Right atrium auricular region (tissue), 2 donors: Measurements from ENCODE around the gene KIF3B. TPM values are rescaled to one million over a fixed set of nuclear protein-coding genes. Genes with fewer than 3 reads are reported as not detected.
"Not testable (repeated sequence)": the region's sequence is repeated elsewhere in the genome, so short reads cannot be mapped to it uniquely, and the experiment has no call there.

ENCODE experiments used
- DNase-seq: peaks from one replicate; pipeline ENCODE4 v3.0.0-alpha.2; 2019; ENCODE audit warnings: low spot score
- H3K27ac ChIP-seq, 2 donors: fragments of 200-600 bp; sonication (generic); 1 replicate in 1 of 2; 2 replicates in 1 of 2; pipeline ENCODE4 v1.5.1; 2016 to 2019
- H3K27me3 ChIP-seq, 2 donors: fragments of 200-600 bp; sonication (generic); one replicate each; pipeline versions ENCODE4 v1.5.1 to v1.6.0; 2017 to 2019
- H3K36me3 ChIP-seq: fragments of 200-600 bp; sonication (generic); one replicate; pipeline ENCODE4 v1.5.1; 2016
- H3K4me1 ChIP-seq, 2 donors: fragments of 200-600 bp; sonication (generic); one replicate each; pipeline versions ENCODE4 v1.5.1 to v1.6.0; 2017 to 2019
- H3K4me3 ChIP-seq, 2 donors: fragments of 200-600 bp; sonication (generic); 1 replicate in 1 of 2; 2 replicates in 1 of 2; pipeline ENCODE4 v1.5.1; 2017 to 2019; ENCODE audit warnings: mild to moderate bottlenecking in 1 of 2, moderate library complexity in 1 of 2
- H3K9me3 ChIP-seq, 2 donors: fragments of 200-600 bp; sonication (generic); one replicate each; pipeline ENCODE4 v1.5.1; 2019
- total RNA-seq, 2 donors: library from RNA; depleted of rRNA; stranded (reverse); fragments of >200 nt; gene quantifications; one replicate each; pipeline ENCODE4 v1.1.0, GENCODE V29; 2016
- TF ChIP-seq, protein P1 (sequence below), 2 donors: fragments of 200-600 bp; sonication (generic); IDR thresholded peaks; one replicate each; pipeline ENCODE4 v1.5.1; 2019; ENCODE audit warnings: antibody characterized with exemption in 2 of 2

The KIF3B gene
- total RNA-seq, 2 donors from 2014 or later: 10.7 to 16.4 TPM

DNA sequence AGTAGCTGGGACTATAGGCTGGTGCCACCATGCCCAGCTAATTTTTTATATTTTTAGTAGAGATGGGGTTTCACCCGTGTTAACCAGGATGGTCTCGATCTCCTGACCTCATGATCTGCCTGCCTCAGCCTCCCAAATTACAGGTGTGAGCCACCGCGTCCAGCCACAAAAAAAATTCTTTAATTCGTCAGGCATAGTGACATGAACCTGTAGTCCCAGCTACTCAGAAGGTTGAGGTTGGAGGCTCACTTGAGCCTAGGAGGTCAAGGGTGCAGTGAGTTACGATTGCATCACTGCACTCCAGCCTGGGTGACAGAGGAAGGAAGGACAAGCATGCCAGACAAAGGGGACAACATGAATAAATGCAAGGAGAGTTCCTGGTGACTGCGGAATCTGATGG, 61.2 kb downstream of the KIF3B start:
- no peaks in the 10 kb centered on the region for H3K9me3 ChIP-seq
- H3K27me3 ChIP-seq: no peaks in the 10 kb centered on the region
- H3K36me3 ChIP-seq: no peaks in the 10 kb centered on the region
- DNase-seq: no peak
- H3K4me3 ChIP-seq: no peak overlapping the region
- H3K4me1 ChIP-seq: peaks cover 0 to 38% of the 10 kb centered on the region in 2 donors
- H3K27ac ChIP-seq: no peak overlapping the region
- TF ChIP-seq, protein P1, sequence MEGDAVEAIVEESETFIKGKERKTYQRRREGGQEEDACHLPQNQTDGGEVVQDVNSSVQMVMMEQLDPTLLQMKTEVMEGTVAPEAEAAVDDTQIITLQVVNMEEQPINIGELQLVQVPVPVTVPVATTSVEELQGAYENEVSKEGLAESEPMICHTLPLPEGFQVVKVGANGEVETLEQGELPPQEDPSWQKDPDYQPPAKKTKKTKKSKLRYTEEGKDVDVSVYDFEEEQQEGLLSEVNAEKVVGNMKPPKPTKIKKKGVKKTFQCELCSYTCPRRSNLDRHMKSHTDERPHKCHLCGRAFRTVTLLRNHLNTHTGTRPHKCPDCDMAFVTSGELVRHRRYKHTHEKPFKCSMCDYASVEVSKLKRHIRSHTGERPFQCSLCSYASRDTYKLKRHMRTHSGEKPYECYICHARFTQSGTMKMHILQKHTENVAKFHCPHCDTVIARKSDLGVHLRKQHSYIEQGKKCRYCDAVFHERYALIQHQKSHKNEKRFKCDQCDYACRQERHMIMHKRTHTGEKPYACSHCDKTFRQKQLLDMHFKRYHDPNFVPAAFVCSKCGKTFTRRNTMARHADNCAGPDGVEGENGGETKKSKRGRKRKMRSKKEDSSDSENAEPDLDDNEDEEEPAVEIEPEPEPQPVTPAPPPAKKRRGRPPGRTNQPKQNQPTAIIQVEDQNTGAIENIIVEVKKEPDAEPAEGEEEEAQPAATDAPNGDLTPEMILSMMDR (IDR thresholded peaks at IDR 0.05): no peak

DNA sequence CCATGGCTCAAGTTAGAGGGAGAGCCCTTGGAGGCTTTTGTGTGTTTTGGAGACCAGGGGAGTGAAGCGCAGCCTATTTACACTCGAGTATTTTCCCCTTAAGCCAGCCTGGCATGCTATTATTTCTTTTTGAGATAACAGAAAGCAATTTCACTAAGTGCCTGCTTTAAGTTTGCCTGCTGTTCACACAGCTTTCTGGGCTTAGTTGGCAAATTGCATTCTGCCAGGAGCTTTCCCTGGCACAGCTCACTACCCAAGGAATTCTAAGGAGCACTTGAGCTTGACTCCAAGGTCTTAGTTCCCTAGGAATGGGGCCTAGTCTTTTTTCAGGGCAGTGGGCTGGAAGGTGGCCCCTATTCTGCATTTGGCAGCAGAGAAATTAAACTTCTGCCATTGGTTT, 61.7 kb downstream of the KIF3B start:
- Histone ChIP-seq H3K36me3 (no peaks in the 10 kb centered on the region), H3K9me3 (no peaks in the 10 kb centered on the region), H3K4me1 (peaks cover 0 to 33% of the 10 kb centered on the region in 2 donors), H3K4me3 (no peak overlapping the region), H3K27me3 (no peaks in the 10 kb centered on the region), H3K27ac (peak overlapping the region; percentile 7 to 37)
- TF ChIP-seq, protein P1 (IDR thresholded peaks at IDR 0.05): no peak
- no peak for DNase-seq

DNA sequence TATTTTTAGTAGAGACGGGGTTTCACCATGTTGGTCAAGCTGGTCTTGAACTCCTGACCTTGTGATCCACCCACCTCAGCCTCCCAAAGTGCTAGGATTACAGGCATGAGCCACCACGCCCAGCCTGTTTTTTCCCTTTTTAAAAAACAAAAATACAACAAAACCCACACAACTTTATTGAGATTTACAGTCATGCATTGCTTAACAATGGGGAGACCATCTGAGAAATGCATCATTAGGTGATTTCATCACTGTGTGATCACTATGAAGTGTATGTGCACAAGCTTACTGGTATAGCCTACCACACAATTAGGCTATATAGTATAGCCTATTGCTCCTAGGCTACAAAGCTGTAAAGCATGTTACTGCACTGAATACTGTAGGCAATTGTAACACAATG, 63.6 kb downstream of the KIF3B start:
- not testable (repeated sequence) for H3K4me3 ChIP-seq, DNase-seq, H3K36me3 ChIP-seq, H3K27ac ChIP-seq, H3K9me3 ChIP-seq, H3K27me3 ChIP-seq
- H3K4me1 ChIP-seq: peaks cover 0 to 23% of the 10 kb centered on the region in 2 donors

DNA sequence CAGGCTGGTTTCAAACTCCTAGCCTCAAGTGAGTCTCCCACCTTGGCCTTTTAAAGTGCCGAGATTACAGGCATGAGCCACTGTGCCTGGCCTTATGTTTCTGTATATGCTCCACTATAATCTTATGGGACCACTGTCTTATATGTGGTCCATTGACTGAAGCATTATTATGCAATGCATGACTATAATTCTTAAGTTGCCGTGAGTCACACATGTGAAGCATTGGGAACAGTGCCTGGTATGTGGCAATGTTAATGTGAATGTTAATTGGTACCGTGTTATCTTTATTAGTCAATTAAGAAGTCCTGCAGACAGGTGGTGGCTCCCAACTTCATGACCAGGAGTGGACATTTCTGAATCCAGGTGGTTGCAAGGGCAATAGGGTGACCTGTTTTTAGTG, 66.0 kb downstream of the KIF3B start:
- TF ChIP-seq, protein P1 (IDR thresholded peaks at IDR 0.05): no peak
- Histone ChIP-seq H3K4me3 (no peak overlapping the region), H3K27ac (no peak overlapping the region), H3K36me3 (no peaks in the 10 kb centered on the region), H3K27me3 (no peaks in the 10 kb centered on the region), H3K4me1 (peaks cover 0 to 15% of the 10 kb centered on the region in 2 donors), H3K9me3 (no peaks in the 10 kb centered on the region)
- no peak for DNase-seq

DNA sequence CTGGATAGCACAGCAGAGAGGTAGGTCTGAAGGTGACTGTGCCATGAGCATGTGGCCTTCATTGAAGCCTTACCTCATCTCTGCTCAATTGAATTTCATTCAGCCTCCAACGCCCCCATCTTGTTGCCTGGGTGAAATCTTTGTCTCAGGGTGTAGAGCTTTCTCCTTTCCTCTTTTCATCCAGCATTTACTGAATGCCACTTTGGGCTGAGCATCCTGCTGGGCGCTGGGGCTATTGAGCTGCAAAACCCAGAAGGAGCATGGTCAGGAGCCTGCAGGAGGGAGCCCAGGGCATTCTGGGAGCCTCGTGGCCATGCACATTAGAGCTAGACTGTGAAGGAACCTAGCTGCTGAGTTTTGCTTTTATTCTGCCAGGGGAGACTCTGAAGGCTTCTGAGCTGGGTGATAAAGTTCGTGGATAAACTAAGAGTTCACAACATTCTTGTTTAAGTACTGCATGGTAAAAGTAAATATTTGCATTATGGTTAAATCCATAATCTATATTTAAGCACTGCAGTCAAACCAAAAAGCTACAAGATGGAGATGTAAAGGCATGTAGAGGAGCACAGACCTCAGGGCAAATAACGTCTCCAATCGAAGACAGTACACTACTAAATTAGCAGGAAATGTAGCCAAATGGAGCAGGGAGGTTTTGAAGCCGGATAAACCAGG, 67.5 kb downstream of the KIF3B start:
- no peak for DNase-seq
- Histone ChIP-seq H3K4me1 (no peaks in the 10 kb centered on the region), H3K4me3 (no peak overlapping the region), H3K36me3 (no peaks in the 10 kb centered on the region), H3K27me3 (no peaks in the 10 kb centered on the region), H3K9me3 (no peaks in the 10 kb centered on the region), H3K27ac (no peak overlapping the region)
- TF ChIP-seq, protein P1 (IDR thresholded peaks at IDR 0.05): no peak

DNA sequence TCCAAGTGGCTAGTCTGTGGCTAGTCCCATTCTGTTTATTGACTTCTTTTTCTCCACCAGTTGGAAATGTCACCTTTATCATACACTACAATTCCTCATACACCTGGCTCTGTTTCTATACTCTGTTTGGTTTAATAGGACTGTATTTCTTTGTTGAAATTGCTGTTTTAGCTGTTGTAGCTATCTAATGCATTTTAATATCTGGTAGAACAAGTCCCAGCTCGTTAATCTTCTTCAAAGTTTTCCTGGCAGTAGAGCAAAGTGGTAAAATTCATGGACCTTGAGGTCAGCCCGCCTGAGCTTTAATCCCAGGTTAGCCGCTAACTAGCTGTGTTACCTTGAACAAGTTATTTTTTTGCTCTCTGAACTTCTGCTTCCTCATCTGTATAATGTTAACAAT, 70.8 kb downstream of the KIF3B start:
- Histone ChIP-seq H3K27ac (no peak overlapping the region), H3K36me3 (no peaks in the 10 kb centered on the region), H3K9me3 (no peaks in the 10 kb centered on the region), H3K4me1 (no peaks in the 10 kb centered on the region), H3K27me3 (no peaks in the 10 kb centered on the region), H3K4me3 (no peak overlapping the region)
- TF ChIP-seq, protein P1 (IDR thresholded peaks at IDR 0.05): no peak
- DNase-seq: no peak
